Measurements from ENCODE around the gene HDAC3. TPM values are rescaled to one million over a fixed set of nuclear protein-coding genes. Genes with fewer than 3 reads are reported as not detected.

Gene HDAC3
- total RNA-seq, 2 experiments from 2014 or later: 83.6 to 85.4 TPM

DNA sequence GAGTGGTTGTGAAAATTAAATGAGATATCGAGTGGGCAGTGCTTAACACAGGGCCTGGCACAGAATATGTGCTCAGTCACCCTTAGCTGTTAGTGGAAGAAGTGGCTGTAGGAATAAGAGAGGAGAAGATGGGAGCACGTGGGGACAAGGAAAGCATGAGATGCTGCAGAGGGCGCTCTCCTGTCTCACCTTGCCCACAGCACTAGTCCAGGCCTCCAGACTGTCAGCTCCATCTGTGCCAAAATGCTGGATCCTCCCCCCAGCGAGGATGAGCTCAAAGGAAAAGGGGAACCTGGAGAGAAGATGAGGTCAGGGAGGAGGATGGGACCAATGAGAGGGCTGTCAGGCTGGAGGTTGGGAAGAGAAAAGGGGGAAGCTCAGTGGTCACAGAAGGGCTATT lies 32.9 kb upstream of the HDAC3 start:
- no peak overlapping the region for H3K27ac ChIP-seq (ENCODE audit: low read depth, low read length, poor library complexity, severe bottlenecking)
- BruUV-seq (replicated peaks): no TSS peak
- CTCF ChIA-PET (ENCODE audit: unreplicated experiment): no interaction called here
- H3K4me1 ChIP-seq (ENCODE audit: insufficient read depth, low read length, poor library complexity, severe bottlenecking): no peaks in the 10 kb centered on the region
- POLR2A ChIA-PET: interaction anchor here (0.6 to 0.9 kb wide), 4 partner anchors 19 to 1138 kb away, joined by 3 to 6 read pairs (median 4); partner anchors contain the start of gene FCHSD1
- no peaks in the 10 kb centered on the region for H3K9me2 ChIP-seq (ENCODE audit: insufficient read depth, low read length)
- H3K9me3 ChIP-seq (ENCODE audit: low read length): no peaks in the 10 kb centered on the region
- intact Hi-C loops (cut with micrococcal nuclease; ENCODE audit: unreplicated experiment): no loop called here
- no peaks in the 10 kb centered on the region for H3K79me2 ChIP-seq (ENCODE audit: insufficient read depth, low read depth, low read length)
- no peaks in the 10 kb centered on the region for H4K20me1 ChIP-seq (ENCODE audit: insufficient read depth, low read length)
- H3K4me2 ChIP-seq (ENCODE audit: low read length): no peak overlapping the region
- H3K4me3 ChIP-seq (ENCODE audit: low read depth, low read length, poor library complexity, severe bottlenecking): no peak overlapping the region
- H2AFZ ChIP-seq (ENCODE audit: low read length): no peak overlapping the region
- H3K36me3 ChIP-seq (ENCODE audit: insufficient read depth, low read length): no peaks in the 10 kb centered on the region
- TF ChIP-seq, protein P1, sequence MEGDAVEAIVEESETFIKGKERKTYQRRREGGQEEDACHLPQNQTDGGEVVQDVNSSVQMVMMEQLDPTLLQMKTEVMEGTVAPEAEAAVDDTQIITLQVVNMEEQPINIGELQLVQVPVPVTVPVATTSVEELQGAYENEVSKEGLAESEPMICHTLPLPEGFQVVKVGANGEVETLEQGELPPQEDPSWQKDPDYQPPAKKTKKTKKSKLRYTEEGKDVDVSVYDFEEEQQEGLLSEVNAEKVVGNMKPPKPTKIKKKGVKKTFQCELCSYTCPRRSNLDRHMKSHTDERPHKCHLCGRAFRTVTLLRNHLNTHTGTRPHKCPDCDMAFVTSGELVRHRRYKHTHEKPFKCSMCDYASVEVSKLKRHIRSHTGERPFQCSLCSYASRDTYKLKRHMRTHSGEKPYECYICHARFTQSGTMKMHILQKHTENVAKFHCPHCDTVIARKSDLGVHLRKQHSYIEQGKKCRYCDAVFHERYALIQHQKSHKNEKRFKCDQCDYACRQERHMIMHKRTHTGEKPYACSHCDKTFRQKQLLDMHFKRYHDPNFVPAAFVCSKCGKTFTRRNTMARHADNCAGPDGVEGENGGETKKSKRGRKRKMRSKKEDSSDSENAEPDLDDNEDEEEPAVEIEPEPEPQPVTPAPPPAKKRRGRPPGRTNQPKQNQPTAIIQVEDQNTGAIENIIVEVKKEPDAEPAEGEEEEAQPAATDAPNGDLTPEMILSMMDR (conservative IDR thresholded peaks at IDR 0.05; ENCODE audit: low read length): peak; percentile 44
- TF ChIP-seq EZH2phosphoT487 (IDR thresholded peaks at IDR 0.05; ENCODE audit: borderline replicate concordance, low read depth, low read length): no peak
- no peak for DNase-seq (ENCODE audit: low spot score)

DNA sequence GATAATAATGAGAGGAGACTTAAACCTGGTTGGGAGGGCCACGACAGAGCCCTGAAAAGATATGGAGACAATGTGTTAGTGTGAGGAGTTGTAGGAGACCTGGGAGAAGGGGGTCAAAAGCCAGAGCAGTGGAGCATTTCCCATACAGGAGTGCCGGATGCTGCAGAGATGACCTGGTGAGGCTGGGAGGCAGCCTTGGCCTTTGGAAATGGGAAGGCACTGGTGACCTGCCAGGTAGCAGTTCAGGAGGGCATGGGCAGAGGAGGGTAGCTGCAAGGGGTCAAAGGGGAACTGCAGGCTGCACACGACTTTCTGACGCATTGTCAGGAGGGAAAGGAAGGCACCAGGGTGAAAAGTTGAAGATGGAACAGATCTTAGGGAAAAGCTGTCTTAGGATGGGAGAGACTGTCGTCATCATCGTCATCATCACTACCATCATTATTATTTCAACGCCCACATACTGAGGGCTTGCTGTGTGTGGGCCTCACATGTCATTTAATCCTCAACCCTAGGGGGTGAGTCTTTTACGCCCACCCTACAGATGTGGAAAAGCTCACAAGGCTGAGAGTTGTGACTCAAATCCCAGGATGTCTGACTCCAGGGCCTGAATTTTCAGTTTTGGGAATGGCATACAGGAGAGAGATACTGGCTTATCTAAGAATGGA lies 32.1 kb upstream of the HDAC3 start:
- no peak for DNase-seq (ENCODE audit: low spot score)
- Histone ChIP-seq H3K36me3 (ENCODE audit: insufficient read depth, low read length) (no peaks in the 10 kb centered on the region), H4K20me1 (ENCODE audit: insufficient read depth, low read length) (no peaks in the 10 kb centered on the region), H3K4me3 (ENCODE audit: low read depth, low read length, poor library complexity, severe bottlenecking) (no peak overlapping the region), H3K4me2 (ENCODE audit: low read length) (no peak overlapping the region), H3K4me1 (ENCODE audit: insufficient read depth, low read length, poor library complexity, severe bottlenecking) (no peaks in the 10 kb centered on the region), H3K79me2 (ENCODE audit: insufficient read depth, low read depth, low read length) (no peaks in the 10 kb centered on the region), H3K9me2 (ENCODE audit: insufficient read depth, low read length) (no peaks in the 10 kb centered on the region), H2AFZ (ENCODE audit: low read length) (no peak overlapping the region), H3K27ac (ENCODE audit: low read depth, low read length, poor library complexity, severe bottlenecking) (no peak overlapping the region), H3K9me3 (ENCODE audit: low read length) (no peaks in the 10 kb centered on the region)
- intact Hi-C loops (cut with micrococcal nuclease; ENCODE audit: unreplicated experiment): no loop called here
- TF ChIP-seq, protein P1 (conservative IDR thresholded peaks at IDR 0.05; ENCODE audit: low read length): no peak
- TF ChIP-seq EZH2phosphoT487 (IDR thresholded peaks at IDR 0.05; ENCODE audit: borderline replicate concordance, low read depth, low read length): no peak
- ChIA-PET POLR2A (interaction anchor here (0.6 to 0.9 kb wide), 3 partner anchors 18 to 540 kb away, joined by 3 to 4 read pairs (median 3); partner anchors contain the start of gene FCHSD1), CTCF (ENCODE audit: unreplicated experiment) (no interaction called here)
- BruUV-seq (replicated peaks): no TSS peak
